ENCODE results near the gene NDUFA8.

- no peak for TF ChIP-seq CTCF (IDR thresholded peaks at IDR 0.05)
- no peak for TF ChIP-seq ZFX (IDR thresholded peaks at IDR 0.05; ENCODE audit: borderline replicate concordance)
These were observed 38.2 kb downstream of the NDUFA8 start for GRCh38 chr9:122121391-122121790.

All from 22Rv1 (cell line).